Right kidney (tissue), 1 donor: ENCODE measurements around the gene PLEK.
A peak's percentile ranks its signal among the peaks of the same experiment; 100 is the strongest.
"Not testable (repeated sequence)": the region's sequence is repeated elsewhere in the genome, so short reads cannot be mapped to it uniquely, and the experiment has no call there.

ENCODE experiments used
- DNase-seq: peaks from one replicate; pipeline ENCODE4 v3.0.0-alpha.2; 2016

PLEK gene

DNA sequence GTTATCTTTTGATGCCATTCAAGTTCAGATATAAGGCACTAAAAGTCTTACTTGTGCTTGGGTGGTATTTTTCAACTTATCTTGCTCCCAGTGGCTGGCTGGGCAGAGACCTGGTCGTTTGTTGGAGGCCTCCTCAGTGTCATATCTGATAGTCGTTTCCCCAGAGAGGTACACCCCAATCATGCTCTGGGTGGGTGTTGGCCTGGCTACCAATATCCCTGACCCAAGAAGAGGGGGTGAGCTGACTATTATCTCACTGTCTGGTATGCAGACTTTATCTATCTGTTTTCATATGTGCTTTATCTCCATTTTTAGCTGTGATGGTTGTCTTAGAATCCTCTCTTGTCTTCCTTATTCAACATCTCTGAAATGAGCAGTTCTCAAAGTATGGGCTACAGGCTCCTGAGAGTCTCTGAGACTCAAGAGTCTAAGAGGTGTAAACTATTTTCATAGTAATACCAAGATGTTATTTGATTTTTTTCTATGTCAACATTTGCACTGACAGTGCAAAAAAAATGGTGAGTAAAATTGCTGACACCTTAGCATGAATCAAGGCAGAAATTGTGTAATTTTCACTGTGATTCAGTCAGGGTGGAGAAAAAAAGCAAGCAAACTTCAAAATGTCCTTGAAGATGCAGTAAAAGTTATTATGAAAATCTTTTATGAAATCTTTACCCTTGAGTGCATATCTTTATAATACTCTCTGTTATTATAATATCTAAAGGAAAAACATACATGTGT, 12.3 kb upstream of the PLEK start:
- no peak for DNase-seq

DNA sequence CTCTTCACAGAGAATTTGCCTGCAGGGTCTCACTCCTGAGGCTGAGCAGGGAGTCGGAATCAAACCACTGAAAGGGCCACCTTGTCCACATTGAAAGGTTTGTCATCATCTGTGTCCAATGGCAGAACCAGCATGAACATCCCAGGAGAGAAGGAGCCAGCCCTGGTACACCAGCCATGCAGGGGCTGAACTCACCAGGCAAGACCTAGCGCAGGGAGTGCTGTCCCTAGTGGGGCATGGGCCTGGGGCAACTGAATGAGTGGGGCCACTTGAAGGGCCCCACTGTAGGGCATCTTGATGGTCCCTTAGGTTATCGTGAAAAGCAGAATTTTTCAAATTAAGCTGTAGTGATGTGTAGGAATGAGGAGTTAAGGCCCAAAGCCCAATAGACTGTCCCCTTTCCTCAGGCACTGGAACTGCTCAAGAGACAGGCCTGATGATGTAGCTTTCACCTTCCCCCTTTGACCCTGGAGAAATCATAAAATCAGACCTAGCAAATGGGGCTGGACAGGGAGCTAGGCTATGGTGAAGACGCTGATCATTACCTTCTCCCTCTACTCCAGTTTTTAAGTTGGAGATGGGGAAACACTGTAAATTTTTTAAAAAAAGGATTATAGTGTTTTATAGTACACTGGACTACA, 8.4 kb upstream of the PLEK start:
- no peak for DNase-seq

DNA sequence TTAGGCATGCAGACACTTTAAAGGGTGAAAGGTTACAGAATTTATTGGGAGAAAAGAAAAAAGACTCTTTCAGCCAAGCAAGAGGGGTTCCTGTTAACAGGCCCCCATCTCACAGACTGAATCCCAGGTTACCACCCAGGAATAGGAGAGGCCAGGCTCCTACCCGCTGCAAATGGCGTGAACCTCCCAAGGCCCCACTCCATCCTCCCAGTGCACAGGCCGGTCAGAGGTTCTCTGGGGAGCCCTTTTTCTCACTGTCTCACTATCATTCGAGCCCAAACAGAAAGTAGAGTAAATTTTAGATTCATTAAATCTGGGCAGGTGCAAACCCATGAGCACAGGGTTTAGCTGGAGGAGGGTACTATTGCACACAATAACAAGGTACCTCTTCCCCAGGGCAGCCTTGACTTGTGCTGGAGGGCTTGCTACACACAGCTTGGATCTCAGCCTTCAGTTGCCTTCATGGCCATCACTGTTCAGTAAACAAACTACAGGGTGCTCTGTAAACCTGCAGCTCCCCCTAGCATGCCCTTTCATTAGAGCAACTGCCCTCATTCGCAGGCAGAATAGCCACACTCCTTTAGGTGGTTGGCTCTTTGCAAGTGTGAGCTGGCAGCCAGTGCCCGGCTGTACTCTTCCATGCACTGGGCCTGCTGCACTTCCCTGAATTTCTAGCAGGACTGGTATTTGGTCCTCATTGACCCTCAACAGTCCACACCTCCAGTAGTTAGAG, 7.3 kb upstream of the PLEK start:
- no peak for DNase-seq

DNA sequence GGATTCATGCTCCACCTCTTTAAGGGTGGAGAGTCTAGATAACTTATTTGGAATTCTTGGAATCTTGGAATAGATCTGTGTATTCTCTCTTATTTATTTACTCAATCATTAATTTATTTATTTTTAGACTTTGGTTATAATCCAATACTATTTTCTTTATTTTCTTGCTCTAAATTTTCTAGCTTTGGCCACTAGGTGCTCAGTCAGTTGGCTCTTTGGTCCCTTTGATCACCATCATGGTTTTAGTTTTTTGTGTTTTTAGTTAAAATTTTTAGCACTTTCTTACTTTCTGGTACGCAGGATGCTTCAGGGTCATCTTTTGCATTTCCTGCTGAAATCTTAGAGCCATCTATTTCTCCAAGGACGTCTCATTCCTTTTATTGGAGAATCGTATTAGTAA, 5.2 kb upstream of the PLEK start:
- DNase-seq, result no peak

GRCh38 chr2:68362069-68362468, 3.0 kb upstream of the PLEK start:
- DNase-seq, result no peak

DNA sequence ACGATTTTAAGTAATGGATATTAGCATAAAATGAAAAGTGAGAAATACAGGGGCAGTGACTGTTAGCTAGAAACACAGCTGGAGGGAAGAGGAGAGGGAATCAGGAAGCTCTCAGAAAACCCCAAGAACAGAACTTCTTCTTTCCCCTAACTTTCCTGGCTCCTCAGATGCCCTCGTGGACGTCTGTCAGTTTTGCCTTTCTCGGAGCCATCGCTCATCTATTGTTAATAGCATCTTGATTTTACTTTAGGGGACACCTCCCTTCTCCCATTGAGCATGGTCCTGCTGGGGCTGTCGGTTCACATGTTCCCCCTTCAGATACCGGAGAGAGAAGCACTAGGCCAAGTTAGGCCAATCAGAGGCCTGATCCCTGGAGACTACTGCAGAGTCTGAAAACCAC, 2.3 kb upstream of the PLEK start:
- DNase-seq, result no peak

GRCh38 chr2:68363721-68364120, 1.4 kb upstream of the PLEK start:
- no peak for DNase-seq

- DNase-seq, result no peak
These were observed 1.0 kb downstream of the PLEK start for GRCh38 chr2:68366083-68366560.

GRCh38 chr2:68367953-68368653, 3.0 kb downstream of the PLEK start:
- no peak for DNase-seq

DNA sequence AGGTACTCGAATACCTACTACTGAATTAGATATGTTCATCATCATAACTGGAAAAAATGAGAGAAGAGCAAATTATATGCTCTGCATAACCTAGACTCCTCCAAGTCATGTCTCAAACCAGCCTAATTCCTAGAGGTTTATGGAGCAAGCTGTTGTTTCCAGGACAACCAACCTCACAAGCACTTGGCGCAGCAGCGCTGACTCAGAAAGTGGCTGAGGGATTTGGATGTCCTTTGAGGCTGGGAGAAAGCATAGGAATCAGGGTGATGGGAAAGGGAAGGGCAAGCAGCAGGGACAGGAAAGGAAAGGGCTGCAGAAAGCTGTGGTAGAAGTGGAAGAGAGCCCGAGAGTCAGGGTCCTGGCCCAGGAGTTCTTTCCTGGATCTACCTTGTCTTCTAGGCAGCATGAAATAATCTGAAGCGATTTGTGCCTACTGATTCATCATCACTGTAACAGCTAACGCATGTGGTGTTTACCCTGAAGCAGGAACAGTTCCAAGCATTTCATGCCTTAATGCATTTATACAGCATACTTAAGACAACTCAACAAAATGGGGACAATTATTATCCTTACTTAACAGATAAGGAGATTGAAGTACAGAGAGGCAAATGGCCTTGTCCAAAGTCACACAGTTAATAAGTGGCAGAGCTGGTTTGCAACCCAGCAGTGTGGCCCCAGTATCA, 3.7 kb downstream of the PLEK start:
- peak; percentile 25 for DNase-seq

DNA sequence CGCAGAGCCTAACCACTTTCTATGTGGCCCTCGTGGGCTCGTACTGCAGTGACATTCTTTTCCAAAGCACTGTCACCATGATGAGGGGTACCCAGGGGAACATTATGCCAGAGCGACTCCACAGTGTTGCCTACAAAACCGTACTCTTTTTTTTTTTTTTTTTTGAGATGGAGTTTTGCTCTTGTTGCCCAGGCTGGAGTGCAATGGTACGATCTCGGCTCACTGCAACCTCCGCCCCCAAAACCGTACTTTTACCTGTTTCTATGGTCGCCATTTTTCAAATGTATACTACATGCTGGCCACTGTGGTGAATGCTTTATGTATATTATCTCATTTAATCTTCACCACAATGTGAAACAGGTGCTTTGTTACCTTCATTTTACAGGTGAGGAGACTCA, 4.3 kb downstream of the PLEK start:
- DNase-seq, result no peak

DNA sequence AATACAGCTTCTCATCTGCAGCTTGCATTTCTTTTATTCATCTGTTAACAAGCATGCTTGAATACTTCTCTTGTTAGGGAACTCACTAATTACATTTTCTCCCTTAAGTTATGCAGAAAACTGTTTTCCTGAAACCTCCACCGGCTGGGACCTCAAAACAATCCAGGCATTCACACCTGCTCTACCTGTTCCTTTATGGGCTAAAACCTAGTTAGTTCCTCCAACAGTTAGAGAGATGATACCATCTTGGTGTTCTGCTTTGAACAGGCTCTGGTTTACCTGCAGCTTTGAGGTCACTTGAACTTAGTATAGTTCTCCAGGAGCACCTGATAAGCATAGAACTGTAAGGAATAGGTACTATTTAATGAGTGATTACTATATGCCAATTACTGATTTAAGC, 6.1 kb downstream of the PLEK start:
- DNase-seq, result no peak

GRCh38 chr2:68371581-68371980, 6.5 kb downstream of the PLEK start:
- no peak for DNase-seq

- DNase-seq, result no peak
These were observed 7.4 kb downstream of the PLEK start for GRCh38 chr2:68372485-68372884.

GRCh38 chr2:68374184-68374583, 9.1 kb downstream of the PLEK start:
- no peak for DNase-seq

GRCh38 chr2:68375582-68375981, 10.5 kb downstream of the PLEK start:
- DNase-seq, result no peak

DNA sequence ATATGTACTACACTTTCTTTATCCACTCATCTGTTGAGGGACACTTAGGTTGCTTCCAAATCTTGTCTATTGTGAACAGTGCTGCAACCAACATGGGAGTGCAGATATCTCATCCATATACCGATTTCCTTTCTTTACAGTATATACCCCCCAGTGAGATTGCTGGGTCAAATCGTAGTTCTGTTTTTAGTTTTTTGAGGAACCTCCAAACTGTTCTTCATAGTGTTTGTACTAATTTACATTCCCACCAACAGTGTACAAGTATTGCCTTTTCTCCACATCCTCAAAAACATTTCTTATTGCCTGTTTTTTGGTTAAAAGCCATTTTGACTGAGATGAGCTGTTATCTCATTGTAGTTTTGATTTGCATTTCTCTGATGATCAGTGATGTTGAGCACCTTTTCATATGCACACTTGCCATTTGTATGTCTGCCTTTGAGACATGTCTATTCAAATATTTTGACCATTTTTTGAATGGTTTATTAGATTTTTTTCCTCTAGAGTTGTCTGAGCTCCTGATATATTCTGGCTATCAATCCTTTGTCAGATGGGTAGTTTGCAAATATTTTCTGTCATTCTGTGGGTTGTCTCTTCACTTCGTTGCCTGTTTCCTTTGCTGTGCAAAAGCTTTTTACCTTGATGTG, 12.2 kb downstream of the PLEK start:
- no peak for DNase-seq

- not testable (repeated sequence) for DNase-seq
These were observed 13.7 kb downstream of the PLEK start for GRCh38 chr2:68378779-68379178.

GRCh38 chr2:68379184-68379708, 14.2 kb downstream of the PLEK start:
- DNase-seq, result no peak

DNA sequence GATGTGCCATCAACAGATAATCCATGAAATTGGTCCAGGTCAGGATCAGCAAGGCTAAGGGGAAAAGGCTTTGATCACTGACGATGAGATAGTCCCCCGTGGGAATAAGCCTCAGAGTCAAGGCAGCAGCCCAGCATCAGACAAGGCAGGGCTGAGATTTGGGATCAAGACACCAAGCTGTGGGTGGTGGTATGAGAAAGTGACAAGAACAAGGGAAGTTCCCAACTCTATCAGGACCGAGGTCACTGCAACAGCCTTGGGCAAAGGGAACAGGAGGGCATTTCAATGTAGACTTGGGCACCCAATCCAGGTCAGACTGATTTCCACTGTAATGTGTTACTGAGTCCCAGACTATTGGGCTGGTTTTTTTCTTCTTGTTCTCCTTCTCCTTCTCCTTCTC, 18.7 kb downstream of the PLEK start:
- no peak for DNase-seq

DNA sequence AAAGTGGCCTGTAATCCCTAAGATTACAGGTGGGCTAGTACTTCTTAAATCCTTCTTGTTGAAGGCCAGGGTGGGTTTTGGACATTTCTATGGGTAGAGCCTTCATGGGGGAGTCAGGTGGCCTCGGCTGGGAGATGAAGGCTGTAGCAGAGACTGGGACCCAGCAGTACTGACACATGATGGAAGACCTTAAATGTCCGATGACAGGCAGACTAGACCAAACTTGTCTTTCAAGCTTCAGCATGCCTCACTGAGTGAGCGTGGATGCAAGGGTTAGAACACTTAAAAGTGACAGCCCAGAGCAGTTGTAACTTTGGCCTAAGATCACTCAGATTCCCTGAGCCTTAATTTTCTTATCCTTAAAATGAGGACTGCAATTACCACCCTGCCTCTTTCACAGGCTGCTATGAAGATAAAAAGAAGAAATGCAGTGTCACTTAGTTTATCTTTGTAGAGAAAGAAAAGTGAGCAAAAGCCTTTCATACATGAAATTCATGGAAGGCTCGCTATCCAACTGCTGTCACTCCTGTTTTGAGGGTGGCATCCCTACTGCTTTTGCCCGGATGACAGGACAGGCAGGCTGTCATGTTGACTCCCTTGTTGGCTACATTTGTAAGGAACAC, 19.5 kb downstream of the PLEK start:
- DNase-seq, result no peak
